Stimulated activated CD8-positive, alpha-beta memory T cell treated with anti-CD3 and anti-CD28 coated beads, Interleukin-12 subunit alpha, Interleukin-12 subunit beta, amount 100 ng/mL, for 4 hours (primary cell): ENCODE data around the gene OR3A1.
"Not testable (repeated sequence)": the region's sequence is repeated elsewhere in the genome, so short reads cannot be mapped to it uniquely, and the experiment has no call there.

ENCODE experiments used
- DNase-seq: peaks from one replicate; pipeline ENCODE4 v3.0.0-alpha.2; 2020; ENCODE audit warnings: low read depth

Gene OR3A1, protein sequence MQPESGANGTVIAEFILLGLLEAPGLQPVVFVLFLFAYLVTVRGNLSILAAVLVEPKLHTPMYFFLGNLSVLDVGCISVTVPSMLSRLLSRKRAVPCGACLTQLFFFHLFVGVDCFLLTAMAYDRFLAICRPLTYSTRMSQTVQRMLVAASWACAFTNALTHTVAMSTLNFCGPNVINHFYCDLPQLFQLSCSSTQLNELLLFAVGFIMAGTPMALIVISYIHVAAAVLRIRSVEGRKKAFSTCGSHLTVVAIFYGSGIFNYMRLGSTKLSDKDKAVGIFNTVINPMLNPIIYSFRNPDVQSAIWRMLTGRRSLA

DNA sequence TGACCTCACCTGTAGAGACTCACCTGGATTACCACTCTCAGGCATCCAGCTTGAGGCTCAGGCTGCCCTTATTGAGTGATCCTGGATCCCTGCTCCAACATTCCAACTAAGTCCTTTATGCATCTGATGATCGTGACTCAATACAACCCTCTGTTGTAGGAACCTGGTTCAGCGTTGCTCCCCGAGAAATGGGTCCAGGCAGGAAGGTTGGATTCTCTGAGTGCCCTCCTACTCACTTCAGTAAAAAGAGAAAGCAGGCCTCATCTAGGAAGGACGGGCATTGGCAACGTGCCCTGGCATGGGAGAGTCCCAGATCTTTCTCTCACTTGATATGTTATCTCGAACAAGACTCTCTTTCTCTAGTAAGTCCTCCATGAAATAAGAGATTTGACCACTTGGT, at the start of gene OR3A1:
TSS of gene OR3A1 (minus strand) at position 101 of the 400 bp plus-strand sequence. CDS start 5,778 bp downstream, outside the sequence.
- DNase-seq: no peak

DNA sequence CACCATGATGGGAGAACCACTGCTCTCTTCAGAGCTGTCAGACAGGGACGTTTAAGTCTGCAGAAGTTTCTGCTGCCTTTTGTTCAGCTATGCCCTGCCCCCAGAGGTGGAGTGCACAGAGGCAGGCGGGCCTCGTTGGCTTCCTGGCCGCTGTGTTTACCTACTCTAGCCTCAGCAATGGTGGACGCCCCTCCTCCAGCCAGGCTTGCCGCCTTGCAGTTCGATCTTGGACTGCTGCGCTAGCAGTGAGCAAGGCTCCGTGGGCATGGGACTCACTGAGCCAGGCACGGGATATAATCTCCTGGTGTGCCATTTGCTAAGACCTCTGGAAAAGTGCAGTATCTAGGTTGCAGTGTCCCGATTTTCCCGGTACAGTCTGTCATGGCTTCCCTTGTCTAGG, 44.6 kb upstream of the OR3A1 start:
- DNase-seq: not testable (repeated sequence)

DNA sequence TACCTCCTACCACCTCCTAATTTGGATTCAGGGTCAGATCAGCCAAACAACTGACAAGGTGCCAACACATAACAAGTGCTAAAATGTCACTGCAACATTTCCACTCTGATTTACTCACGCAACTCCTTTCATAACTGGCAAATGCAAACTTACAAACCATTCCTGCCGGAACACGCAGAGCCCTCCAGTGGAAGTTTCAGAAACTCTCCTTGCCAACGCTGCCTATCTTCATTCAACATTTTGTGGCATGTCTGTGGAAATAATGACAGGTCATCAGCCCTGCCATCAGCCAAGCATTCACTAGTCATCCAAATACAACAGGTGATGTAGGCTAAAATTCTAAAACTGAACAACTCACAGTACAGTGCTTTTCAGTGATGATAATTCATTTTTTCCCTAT, 37.7 kb upstream of the OR3A1 start:
- no peak for DNase-seq

DNA sequence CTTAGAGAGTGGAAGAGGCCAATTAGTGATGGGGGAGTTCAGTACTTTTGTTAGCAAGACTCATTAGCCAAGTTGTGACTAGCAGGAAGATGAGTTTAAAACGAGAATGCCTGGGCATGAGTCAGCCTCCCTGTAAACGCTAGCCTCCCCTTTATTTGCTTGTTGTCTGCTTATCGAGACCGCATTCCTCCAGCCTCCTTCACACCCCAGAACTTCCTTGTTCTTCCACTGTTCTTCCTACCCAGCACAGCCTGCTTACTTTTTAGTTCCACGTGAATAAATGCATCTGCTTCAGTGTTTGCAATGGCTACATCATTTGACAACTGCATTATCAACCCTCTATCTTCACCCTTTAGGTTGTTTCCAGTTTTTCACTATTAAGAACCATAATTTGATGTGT, 20.2 kb upstream of the OR3A1 start:
- no peak for DNase-seq

DNA sequence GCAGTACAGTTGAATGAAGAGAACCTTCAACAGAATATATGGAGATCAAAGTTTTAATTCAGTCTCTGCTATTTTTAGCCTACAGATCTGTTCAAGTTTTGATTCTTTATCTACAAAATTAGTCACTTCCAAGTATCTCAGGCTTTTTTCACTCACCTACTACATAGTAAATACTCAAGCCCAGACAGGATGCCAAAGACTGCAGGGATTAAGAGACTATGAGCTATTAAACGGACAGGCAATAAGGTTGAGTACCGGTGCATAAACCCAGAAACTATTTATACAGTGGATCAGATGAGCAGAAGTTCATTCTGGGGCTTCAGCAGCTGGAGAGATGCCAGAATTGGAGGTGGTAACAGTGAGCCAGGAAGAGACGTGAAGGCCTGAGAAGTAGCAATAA, 18.7 kb upstream of the OR3A1 start:
- no peak for DNase-seq

DNA sequence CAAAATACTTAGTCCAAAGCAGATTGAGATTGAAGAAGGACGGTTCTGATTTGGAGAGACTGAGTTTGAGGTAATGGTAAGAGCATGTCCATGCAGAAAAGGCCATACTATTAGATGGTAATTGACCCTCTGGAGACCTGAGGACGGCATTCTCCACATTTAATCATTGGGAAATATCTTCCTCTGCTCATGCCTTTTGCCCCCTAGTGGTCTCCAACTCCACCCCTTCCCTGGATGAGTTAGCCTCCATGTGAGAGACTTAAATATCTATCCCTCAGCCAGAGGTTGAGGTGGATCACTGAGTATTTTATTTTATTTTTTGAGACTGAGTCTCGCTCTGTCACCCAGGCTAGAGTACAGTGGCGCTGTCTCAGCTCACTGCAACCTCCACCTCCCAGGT, 10.4 kb upstream of the OR3A1 start:
- no peak for DNase-seq

DNA sequence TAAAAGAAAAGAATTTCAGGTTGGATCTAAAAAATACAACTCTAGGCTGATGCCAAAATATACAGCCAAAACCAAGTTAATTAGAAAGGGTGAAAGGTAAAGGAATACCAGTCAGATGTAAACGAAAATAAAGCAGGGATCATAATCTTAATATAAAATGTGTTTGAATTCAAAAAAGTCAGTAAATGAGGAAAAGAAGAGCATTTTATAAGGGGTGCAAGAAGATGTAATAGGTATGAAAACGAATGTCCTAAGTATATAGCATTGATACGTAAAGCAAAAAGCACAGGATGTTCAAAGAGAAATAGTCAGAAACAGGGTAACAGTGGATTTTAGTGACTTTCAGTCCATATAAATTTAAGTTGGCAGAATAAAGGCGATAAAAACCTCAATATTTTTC, 2.5 kb downstream of the OR3A1 start:
- DNase-seq: no peak

DNA sequence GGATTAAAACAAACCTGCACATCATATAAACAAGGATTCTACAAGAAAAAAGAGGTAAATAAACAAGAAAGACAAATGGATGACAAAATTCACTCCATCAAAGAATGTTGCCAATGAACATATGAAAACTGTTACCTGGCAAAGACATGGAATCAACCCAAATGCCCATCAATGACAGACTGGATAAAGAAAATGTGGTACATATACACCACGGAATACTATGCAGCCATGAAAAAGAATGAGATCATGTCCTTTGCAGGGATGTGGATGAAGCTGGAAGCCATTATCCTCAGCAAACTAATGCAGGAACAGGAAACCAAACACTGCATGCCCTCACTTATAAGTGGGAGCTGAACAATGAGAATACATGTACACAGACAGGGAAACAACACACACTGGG, 4.6 kb downstream of the OR3A1 start:
- not testable (repeated sequence) for DNase-seq

DNA sequence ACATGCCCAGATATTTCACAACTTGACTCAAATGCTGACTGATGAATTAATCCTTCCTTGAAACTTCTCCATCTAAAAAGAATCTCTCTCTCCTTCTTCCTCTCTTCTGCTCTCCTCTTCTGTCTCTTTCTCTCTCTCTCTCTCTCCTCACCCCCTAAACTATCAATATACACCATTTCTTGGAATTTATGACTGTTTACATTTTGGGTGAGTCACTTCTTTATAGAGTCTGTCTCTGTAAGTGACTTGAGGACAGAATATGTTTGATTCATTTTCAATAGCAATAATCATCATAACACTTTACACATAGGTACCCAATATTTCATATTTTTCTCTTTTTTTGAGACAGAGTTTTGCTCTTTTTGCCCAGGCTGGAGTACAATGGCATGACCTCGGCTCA, 15.3 kb downstream of the OR3A1 start:
- DNase-seq: no peak

DNA sequence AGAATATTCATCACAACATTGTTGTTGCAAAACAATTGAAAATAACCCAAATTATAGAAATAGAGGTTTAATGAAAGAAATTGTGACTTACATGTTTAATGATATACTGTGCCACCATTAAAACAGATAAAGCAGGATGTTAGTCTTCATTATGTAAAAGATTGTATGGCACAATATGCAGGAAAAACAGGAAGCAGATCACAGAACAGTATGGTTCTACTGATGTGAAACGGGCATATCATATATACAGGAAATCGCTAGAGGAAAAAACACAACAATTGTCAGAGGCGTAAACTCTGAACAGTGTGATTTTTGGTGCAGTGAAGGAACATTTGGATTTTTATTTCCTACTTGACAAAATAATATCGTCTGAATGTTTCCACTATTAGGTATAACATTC, 22.0 kb downstream of the OR3A1 start:
- DNase-seq: no peak

DNA sequence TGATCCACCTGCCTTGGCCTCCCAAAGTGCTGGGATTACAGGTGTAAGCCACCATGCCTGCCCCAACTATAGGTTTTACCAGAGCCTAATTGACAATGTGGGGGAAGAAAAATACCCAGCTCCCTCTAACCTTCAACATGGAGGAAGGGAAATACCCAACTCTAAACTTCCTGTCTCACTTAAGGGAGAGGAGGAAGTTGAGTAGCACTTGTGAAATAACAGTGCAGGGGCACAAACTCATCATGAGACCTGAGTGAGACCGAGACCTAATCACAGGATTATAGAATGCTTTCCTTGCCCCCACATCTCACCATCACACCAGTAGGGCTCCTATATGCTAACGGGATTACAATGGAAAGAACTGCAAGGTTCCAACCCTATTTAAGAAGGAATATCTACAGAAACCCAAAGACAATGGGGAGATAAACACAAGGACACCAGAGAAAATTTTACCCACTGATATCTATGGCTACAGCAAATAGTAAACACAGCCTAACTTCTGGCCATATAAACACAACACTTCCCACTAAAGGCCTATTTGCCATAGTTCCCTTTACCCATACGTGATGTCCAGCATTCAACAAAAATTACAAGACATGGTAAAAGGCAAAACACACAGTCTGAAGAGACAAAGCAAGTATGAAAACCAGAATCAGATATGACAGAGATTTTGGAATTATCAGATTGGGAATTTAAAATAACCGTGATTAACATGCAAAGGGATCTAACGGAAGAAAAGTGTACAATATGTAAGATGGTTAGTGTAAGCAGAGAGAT, 26.9 kb downstream of the OR3A1 start:
- DNase-seq: no peak

DNA sequence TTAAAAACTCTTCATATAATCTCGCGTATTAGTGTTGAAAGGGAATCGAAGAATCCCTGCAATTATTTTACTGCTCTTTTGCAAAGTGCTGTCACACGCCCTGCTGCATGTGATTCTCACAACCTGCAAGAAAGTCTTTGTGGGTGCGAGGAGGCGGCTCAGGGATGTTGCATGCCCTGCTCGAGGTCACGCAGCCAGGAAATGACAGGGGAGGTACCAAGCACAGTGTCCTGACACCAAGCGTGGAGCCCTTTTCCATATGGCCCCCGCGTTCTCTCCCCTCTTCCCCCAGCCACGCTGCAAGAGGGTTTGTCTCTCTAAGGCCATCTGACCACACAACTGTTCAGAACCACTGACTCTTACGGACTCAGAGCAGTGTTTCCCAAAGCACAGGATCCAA, 37.6 kb downstream of the OR3A1 start:
- DNase-seq: no peak

DNA sequence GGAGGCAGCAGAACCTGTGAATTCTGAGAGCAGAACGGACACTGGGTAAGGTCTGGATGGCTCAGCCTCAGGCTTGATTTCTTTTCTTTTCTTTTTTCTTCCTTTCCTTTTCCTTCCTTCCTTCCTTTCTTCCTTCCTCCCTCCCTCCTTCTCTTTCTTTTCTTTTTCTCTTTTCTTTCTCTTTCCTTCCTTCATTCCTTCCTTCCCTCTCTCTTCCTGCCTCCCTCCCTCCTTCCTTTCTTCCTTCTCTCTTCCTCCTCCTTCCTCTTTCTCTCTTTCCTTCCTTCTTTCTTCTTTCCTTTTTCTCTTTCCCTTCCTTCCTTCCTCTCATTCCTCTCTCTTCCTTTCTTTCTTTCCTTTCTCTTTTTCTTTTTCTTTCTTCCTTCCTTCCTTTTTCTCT, 38.0 kb downstream of the OR3A1 start:
- no peak for DNase-seq

DNA sequence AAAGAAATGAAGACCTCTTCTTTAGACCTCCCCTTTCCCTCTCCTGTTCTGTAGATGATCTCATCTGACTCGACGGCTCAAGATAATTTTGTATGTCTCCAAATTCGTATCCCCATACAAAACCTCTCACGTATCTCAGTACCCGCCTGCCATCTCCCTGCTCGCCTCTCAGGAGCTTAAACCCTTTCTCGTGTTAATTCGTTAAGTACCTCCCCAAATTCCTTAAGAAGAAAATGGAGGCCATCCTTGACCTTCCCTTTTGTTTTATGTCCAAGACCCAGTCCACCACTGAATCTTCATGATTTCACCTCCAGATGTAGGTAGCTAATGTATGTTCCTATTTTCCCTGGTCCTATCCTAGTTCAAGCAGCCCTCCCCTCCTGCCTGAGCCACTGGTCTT, 41.6 kb downstream of the OR3A1 start:
- no peak for DNase-seq

DNA sequence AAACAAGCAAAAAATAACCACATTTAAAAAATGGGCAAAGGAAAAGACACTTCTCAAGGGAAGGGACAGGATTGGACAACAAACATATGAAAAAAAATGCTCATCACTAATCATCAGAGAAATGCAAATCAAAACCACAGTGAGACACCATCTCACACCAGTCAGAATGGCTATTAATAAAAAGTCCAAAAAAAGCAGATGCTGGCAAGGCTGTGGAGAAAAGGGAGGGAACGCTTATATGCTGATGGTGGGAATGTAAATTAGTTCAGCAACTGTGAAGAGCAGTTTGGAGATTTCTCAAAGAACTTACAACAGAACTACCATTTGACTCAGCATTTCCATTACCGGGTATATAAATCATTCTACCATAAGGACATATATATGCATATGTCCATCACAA, 49.1 kb downstream of the OR3A1 start:
- not testable (repeated sequence) for DNase-seq

DNA sequence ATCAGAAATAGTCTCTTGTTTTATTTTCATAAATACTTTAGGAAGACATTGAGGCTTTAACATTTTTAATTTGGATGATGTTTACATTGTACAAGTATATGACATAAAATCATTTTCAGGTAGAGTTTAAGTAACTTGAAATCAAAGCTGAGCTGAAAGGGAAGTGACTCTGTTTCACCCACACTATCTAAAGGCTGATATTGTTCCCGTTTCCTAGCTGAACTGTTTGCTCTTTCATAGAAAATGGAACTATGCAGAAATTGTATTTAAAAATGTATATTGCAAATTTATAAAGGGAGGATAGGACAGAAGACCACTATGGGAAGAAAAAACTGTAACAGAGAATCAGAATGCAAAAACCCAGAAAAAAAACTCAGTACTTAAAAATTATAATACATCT, 53.3 kb downstream of the OR3A1 start:
- DNase-seq: not testable (repeated sequence)

DNA sequence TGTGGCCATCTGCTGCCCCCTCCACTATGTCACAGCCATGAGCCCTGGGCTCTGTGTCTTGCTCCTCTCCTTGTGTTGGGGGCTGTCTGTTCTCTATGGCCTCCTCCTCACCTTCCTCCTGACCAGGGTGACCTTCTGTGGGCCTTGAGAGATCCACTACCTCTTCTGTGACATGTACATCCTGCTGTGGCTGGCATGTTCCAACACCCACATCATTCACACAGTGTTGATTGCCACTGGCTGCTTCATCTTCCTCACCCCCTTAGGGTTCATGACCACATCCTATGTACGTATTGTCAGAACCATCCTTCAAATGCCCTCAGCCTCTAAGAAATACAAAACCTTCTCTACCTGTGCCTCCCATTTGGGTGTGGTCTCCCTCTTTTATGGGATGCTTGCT, 57.1 kb downstream of the OR3A1 start:
- not testable (repeated sequence) for DNase-seq
